GM23338 (cell line): ENCODE data around the gene EPHA4. TPM values are rescaled to one million over a fixed set of nuclear protein-coding genes. Genes with fewer than 3 reads are reported as not detected.

Source experiments
- ATAC-seq: fragments of 200-7000 bp; cut with Tn5 transposase; 3 replicates; pipeline ENCODE4 v1.9.1; 2020
- DNase-seq: peaks from one replicate; pipeline ENCODE4 v3.0.0-alpha.2; 2015; ENCODE audit warnings: low spot score
- H2AFZ ChIP-seq: fragments of 200-600 bp; sonication (generic); 2 replicates; pipeline ENCODE4 v1.8.0; 2016; ENCODE audit warnings: antibody characterized with exemption, mild to moderate bottlenecking, moderate library complexity
- H3F3A ChIP-seq: fragments of 200-600 bp; sonication (generic); replicated peaks from 2 replicates; pipeline ENCODE4 v1.8.0; 2017; ENCODE audit warnings: antibody characterized with exemption, mixed run types, low read depth
- H3K27ac ChIP-seq: fragments of 200-600 bp; sonication (generic); 2 replicates; pipeline ENCODE4 v1.6.1; 2016; ENCODE audit warnings: low read depth
- H3K27me3 ChIP-seq: fragments of 200-600 bp; sonication (generic); 2 replicates; pipeline ENCODE4 v1.8.0; 2016; ENCODE audit warnings: mild to moderate bottlenecking, mixed run types, moderate library complexity; ENCODE audit not compliant: insufficient read depth
- H3K36me3 ChIP-seq: fragments of 200-600 bp; sonication (generic); 2 replicates; pipeline ENCODE4 v1.8.0; 2016; ENCODE audit warnings: mild to moderate bottlenecking; ENCODE audit not compliant: insufficient read depth
- H3K4me1 ChIP-seq: fragments of 200-600 bp; sonication (generic); 2 replicates; pipeline ENCODE4 v1.8.0; 2016; ENCODE audit warnings: mild to moderate bottlenecking, moderate library complexity; ENCODE audit not compliant: insufficient read depth
- H3K4me2 ChIP-seq: fragments of 200-600 bp; sonication (generic); 2 replicates; pipeline ENCODE4 v1.7.1; 2017; ENCODE audit warnings: mixed run types
- H3K4me3 ChIP-seq: fragments of 200-600 bp; sonication (generic); 2 replicates; pipeline ENCODE4 v1.6.1; 2016; ENCODE audit warnings: mixed run types
- H3K79me2 ChIP-seq: fragments of 200-600 bp; sonication (generic); replicated peaks from 2 replicates; pipeline ENCODE4 v1.8.0; 2017; ENCODE audit warnings: mild to moderate bottlenecking; ENCODE audit not compliant: insufficient read depth
- H3K9me2 ChIP-seq: fragments of 200-600 bp; sonication (generic); 2 replicates; pipeline ENCODE4 v1.8.0; 2017; ENCODE audit not compliant: insufficient read depth
- H4K20me1 ChIP-seq: fragments of 200-600 bp; sonication (generic); replicated peaks from 2 replicates; pipeline ENCODE4 v1.8.0; 2017; ENCODE audit warnings: mild to moderate bottlenecking; ENCODE audit not compliant: insufficient read depth
- H3K27ac Mint-ChIP-seq: 2 replicates; pipeline ENCODE4 v1.8.0; 2020; ENCODE audit warnings: inconsistent platforms, mild to moderate bottlenecking, moderate library complexity, mixed read lengths
- H3K27me3 Mint-ChIP-seq: 3 replicates; pipeline ENCODE4 v1.8.0; 2022; ENCODE audit warnings: low read depth, mild to moderate bottlenecking, moderate library complexity, mixed read lengths, inconsistent platforms; ENCODE audit not compliant: insufficient read depth, poor library complexity
- H3K36me3 Mint-ChIP-seq: 3 replicates; pipeline ENCODE4 v1.8.0; 2021; ENCODE audit warnings: low read depth, mild to moderate bottlenecking, inconsistent platforms, moderate library complexity, mixed read lengths
- H3K4me1 Mint-ChIP-seq: 3 replicates; pipeline ENCODE4 v1.8.0; 2020; ENCODE audit warnings: mild to moderate bottlenecking, inconsistent platforms, mixed read lengths
- H3K4me3 Mint-ChIP-seq: 3 replicates; pipeline ENCODE4 v1.8.0; 2021; ENCODE audit warnings: moderate library complexity, mild to moderate bottlenecking, inconsistent platforms, mixed read lengths
- H3K9me3 Mint-ChIP-seq: 3 replicates; pipeline ENCODE4 v1.8.0; 2020; ENCODE audit warnings: moderate library complexity, mild to moderate bottlenecking, inconsistent platforms, mixed read lengths
- CREB1 ChIP-seq: fragments of 250-450 bp; sonication (Bioruptor Pico); IDR thresholded peaks from 2 replicates; pipeline ENCODE4 v1.5.0; 2020; ENCODE audit warnings: low read depth, mild to moderate bottlenecking, moderate library complexity
- EZH2 ChIP-seq: fragments of 200-600 bp; sonication (generic); IDR thresholded peaks from one replicate; pipeline ENCODE4 v1.8.0; 2017; ENCODE audit warnings: antibody characterized with exemption, mild to moderate bottlenecking, low read depth; ENCODE audit not compliant: unreplicated experiment
- EZH2phosphoT487 ChIP-seq: fragments of 200-600 bp; sonication (generic); IDR thresholded peaks from one replicate; pipeline ENCODE4 v1.8.1; 2018; ENCODE audit warnings: antibody characterized with exemption; ENCODE audit not compliant: unreplicated experiment
- JUNB ChIP-seq: IDR thresholded peaks from one replicate; pipeline ENCODE4 v1.6.1; 2016; ENCODE audit warnings: antibody characterized with exemption; ENCODE audit not compliant: unreplicated experiment
- NANOG ChIP-seq: IDR thresholded peaks from 2 replicates; pipeline ENCODE4 v1.6.1; 2016; ENCODE audit warnings: antibody characterized with exemption, borderline replicate concordance
- POLR2AphosphoS5 ChIP-seq: IDR thresholded peaks from 2 replicates; pipeline ENCODE4 v1.6.1; 2016; ENCODE audit warnings: antibody characterized with exemption, low read depth
- STAT1 ChIP-seq: IDR thresholded peaks from one replicate; pipeline ENCODE4 v1.6.1; 2016; ENCODE audit warnings: antibody characterized with exemption; ENCODE audit not compliant: unreplicated experiment
- ZNF114 ChIP-seq: fragments of 250-450 bp; sonication (Bioruptor Pico); IDR thresholded peaks from 2 replicates; pipeline ENCODE4 v1.5.0; 2020; ENCODE audit warnings: mild to moderate bottlenecking, moderate library complexity
- polyA plus RNA-seq: library from polyadenylated mRNA; unstranded; fragments of >200 nt; fragmentation: Nextera tagmentation; extraction: Ambion mirVana; gene quantifications from 2 replicates; pipeline ENCODE4 v1.2.1, GENCODE V29; 2016
- total RNA-seq: library from RNA; depleted of rRNA; stranded (reverse); fragments of >200 nt; shearing (Covaris generic); gene quantifications from 2 replicates; pipeline ENCODE4 v1.2.3, GENCODE V29; 2014
- TF ChIP-seq, protein P1 (sequence below): IDR thresholded peaks from 2 replicates; pipeline ENCODE4 v1.6.1; 2016; ENCODE audit warnings: antibody characterized with exemption
- TF ChIP-seq, protein P2 (sequence below), 2 experiments: fragments of 200-600 bp in 1 of 2; sonication (generic) in 1 of 2; conservative IDR thresholded peaks; 2 replicates each; pipeline versions ENCODE4 v1.5.1 to v1.6.1; 2016 to 2017; ENCODE audit warnings: antibody characterized with exemption in 2 of 2, low read depth in 2 of 2, mild to moderate bottlenecking in 2 of 2, moderate library complexity in 1 of 2
- TF ChIP-seq, protein P3 (sequence below): IDR thresholded peaks from one replicate; pipeline ENCODE4 v1.6.1; 2018; ENCODE audit warnings: antibody characterized with exemption; ENCODE audit not compliant: unreplicated experiment

Gene EPHA4
- total and polyA plus RNA-seq, 2 experiments from 2014 or later, result 4.1 to 6.2 TPM

- no peak for TF ChIP-seq NANOG
- no peak for TF ChIP-seq CREB1 (CRISPR knock-in tag)
- TF ChIP-seq, protein P1, sequence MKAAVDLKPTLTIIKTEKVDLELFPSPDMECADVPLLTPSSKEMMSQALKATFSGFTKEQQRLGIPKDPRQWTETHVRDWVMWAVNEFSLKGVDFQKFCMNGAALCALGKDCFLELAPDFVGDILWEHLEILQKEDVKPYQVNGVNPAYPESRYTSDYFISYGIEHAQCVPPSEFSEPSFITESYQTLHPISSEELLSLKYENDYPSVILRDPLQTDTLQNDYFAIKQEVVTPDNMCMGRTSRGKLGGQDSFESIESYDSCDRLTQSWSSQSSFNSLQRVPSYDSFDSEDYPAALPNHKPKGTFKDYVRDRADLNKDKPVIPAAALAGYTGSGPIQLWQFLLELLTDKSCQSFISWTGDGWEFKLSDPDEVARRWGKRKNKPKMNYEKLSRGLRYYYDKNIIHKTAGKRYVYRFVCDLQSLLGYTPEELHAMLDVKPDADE, result no peak
- TF ChIP-seq EZH2, result no peak
- TF ChIP-seq, protein P2, sequence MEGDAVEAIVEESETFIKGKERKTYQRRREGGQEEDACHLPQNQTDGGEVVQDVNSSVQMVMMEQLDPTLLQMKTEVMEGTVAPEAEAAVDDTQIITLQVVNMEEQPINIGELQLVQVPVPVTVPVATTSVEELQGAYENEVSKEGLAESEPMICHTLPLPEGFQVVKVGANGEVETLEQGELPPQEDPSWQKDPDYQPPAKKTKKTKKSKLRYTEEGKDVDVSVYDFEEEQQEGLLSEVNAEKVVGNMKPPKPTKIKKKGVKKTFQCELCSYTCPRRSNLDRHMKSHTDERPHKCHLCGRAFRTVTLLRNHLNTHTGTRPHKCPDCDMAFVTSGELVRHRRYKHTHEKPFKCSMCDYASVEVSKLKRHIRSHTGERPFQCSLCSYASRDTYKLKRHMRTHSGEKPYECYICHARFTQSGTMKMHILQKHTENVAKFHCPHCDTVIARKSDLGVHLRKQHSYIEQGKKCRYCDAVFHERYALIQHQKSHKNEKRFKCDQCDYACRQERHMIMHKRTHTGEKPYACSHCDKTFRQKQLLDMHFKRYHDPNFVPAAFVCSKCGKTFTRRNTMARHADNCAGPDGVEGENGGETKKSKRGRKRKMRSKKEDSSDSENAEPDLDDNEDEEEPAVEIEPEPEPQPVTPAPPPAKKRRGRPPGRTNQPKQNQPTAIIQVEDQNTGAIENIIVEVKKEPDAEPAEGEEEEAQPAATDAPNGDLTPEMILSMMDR (conservative IDR thresholded peaks at IDR 0.05; ENCODE audit: low read depth in 2 of 2), result no peak
- TF ChIP-seq STAT1, result no peak
- no peak for TF ChIP-seq POLR2AphosphoS5
- TF ChIP-seq EZH2phosphoT487, result no peak
- TF ChIP-seq ZNF114 (CRISPR knock-in tag), result no peak
- H3K36me3 ChIP-seq, result no peaks in the 10 kb centered on the region
- H4K20me1 ChIP-seq, result no peaks in the 10 kb centered on the region
- no peak overlapping the region for H2AFZ ChIP-seq
- peaks cover 7% of the 10 kb centered on the region for H3K4me1 Mint-ChIP-seq
- no peaks in the 10 kb centered on the region for H3K36me3 Mint-ChIP-seq
- H3K79me2 ChIP-seq, result no peaks in the 10 kb centered on the region
- no peaks in the 10 kb centered on the region for H3F3A ChIP-seq
- no peak overlapping the region for H3K4me3 ChIP-seq
- H3K9me2 ChIP-seq, result no peaks in the 10 kb centered on the region
- no peaks in the 10 kb centered on the region for H3K27me3 ChIP-seq
- no peaks in the 10 kb centered on the region for H3K9me3 Mint-ChIP-seq
- no peak for ATAC-seq
- H3K27me3 Mint-ChIP-seq, result peaks cover 2% of the 10 kb centered on the region
- no peak overlapping the region for H3K4me2 ChIP-seq
- no peak for DNase-seq
- H3K4me1 ChIP-seq, result peaks cover 8% of the 10 kb centered on the region; the same call in 1 of the 2 replicates
- no peak overlapping the region for H3K4me3 Mint-ChIP-seq
- H3K27ac ChIP-seq, result no peak overlapping the region
- no peak overlapping the region for H3K27ac Mint-ChIP-seq
Measured at GRCh38 chr2:221541131-221541735, 30.9 kb downstream of the EPHA4 start.

DNA sequence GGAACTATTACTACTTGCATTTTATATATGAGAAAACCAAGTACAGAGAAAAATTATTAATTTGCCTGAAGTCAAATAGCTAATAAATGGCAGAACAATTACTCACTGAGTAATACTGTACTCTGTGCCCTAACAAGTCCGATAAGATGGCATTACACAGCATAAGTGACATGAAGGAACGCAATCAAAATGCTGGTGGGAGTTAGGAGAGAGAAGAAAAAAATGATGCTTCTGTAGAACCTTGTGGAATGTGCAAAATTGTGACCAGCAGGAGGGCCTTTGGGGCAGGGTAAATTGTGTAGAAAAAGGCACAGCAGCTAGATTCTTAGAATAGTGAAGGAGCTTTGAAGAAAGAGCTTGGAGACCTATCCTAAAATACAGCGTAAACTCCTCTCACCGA, 32.9 kb downstream of the EPHA4 start:
- Histone ChIP-seq H3K79me2 (no peaks in the 10 kb centered on the region), H3K27ac (no peak overlapping the region), H3F3A (no peaks in the 10 kb centered on the region), H3K27me3 (no peaks in the 10 kb centered on the region), H3K4me2 (no peak overlapping the region), H4K20me1 (no peaks in the 10 kb centered on the region), H3K36me3 (no peaks in the 10 kb centered on the region), H2AFZ (no peak overlapping the region), H3K9me2 (no peaks in the 10 kb centered on the region), H3K4me3 (no peak overlapping the region), H3K4me1 (peaks cover 8% of the 10 kb centered on the region; the same call in 1 of the 2 replicates)
- H3K27me3 Mint-ChIP-seq, result peaks cover 4% of the 10 kb centered on the region
- peaks cover 7% of the 10 kb centered on the region for H3K4me1 Mint-ChIP-seq
- H3K4me3 Mint-ChIP-seq, result no peak overlapping the region
- H3K9me3 Mint-ChIP-seq, result no peaks in the 10 kb centered on the region
- H3K27ac Mint-ChIP-seq, result no peak overlapping the region
- H3K36me3 Mint-ChIP-seq, result no peaks in the 10 kb centered on the region
- no peak for ATAC-seq
- peak; percentile 11 for DNase-seq
- TF ChIP-seq, protein P3, sequence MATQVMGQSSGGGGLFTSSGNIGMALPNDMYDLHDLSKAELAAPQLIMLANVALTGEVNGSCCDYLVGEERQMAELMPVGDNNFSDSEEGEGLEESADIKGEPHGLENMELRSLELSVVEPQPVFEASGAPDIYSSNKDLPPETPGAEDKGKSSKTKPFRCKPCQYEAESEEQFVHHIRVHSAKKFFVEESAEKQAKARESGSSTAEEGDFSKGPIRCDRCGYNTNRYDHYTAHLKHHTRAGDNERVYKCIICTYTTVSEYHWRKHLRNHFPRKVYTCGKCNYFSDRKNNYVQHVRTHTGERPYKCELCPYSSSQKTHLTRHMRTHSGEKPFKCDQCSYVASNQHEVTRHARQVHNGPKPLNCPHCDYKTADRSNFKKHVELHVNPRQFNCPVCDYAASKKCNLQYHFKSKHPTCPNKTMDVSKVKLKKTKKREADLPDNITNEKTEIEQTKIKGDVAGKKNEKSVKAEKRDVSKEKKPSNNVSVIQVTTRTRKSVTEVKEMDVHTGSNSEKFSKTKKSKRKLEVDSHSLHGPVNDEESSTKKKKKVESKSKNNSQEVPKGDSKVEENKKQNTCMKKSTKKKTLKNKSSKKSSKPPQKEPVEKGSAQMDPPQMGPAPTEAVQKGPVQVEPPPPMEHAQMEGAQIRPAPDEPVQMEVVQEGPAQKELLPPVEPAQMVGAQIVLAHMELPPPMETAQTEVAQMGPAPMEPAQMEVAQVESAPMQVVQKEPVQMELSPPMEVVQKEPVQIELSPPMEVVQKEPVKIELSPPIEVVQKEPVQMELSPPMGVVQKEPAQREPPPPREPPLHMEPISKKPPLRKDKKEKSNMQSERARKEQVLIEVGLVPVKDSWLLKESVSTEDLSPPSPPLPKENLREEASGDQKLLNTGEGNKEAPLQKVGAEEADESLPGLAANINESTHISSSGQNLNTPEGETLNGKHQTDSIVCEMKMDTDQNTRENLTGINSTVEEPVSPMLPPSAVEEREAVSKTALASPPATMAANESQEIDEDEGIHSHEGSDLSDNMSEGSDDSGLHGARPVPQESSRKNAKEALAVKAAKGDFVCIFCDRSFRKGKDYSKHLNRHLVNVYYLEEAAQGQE, result no peak
- TF ChIP-seq POLR2AphosphoS5 (no peak), STAT1 (no peak), EZH2phosphoT487 (no peak), JUNB (no peak)
- TF ChIP-seq, protein P1, result no peak
